Small intestine (tissue), 7 donors: Measurements from ENCODE around the gene PRKCB. TPM values are rescaled to one million over a fixed set of nuclear protein-coding genes. Genes with fewer than 3 reads are reported as not detected.

Experiments used
- DNase-seq, 2 donors: peaks; one replicate each; pipeline versions ENCODE4 v3.0.0 to v3.0.0-alpha.2; 2013
- FAIRE-seq: peaks from 2 replicates; lab custom pipeline; 2012; peaks lifted over from hg19 to GRCh38; lab: Jason Lieb, UNC
- H3K27ac ChIP-seq, 3 donors: one replicate each; pipeline ENCODE4 v1.5.1; 2013; ENCODE audit warnings: low read length in 2 of 3, mild to moderate bottlenecking in 2 of 3, control low read depth in 1 of 3, inconsistent platforms in 1 of 3, low read depth in 1 of 3, moderate library complexity in 1 of 3
- H3K27me3 ChIP-seq, 3 donors: one replicate each; pipeline ENCODE4 v1.6.1; 2013; ENCODE audit warnings: low read length in 3 of 3, inconsistent platforms in 1 of 3; ENCODE audit not compliant: control insufficient read depth in 3 of 3, insufficient read depth in 3 of 3
- H3K36me3 ChIP-seq, 3 donors: one replicate each; pipeline ENCODE4 v1.6.1; 2013; ENCODE audit warnings: low read length in 3 of 3, inconsistent platforms in 1 of 3, low read depth in 1 of 3, mild to moderate bottlenecking in 1 of 3, moderate library complexity in 1 of 3; ENCODE audit not compliant: control insufficient read depth in 3 of 3, insufficient read depth in 2 of 3
- H3K4me1 ChIP-seq, 3 donors: one replicate each; pipeline ENCODE4 v1.6.1; 2013; ENCODE audit warnings: low read length in 2 of 3, inconsistent platforms in 1 of 3, low read depth in 1 of 3, mild to moderate bottlenecking in 1 of 3, moderate library complexity in 1 of 3; ENCODE audit not compliant: control insufficient read depth in 3 of 3, insufficient read depth in 2 of 3
- H3K4me3 ChIP-seq, 3 donors: one replicate each; pipeline ENCODE4 v1.5.1; 2013; ENCODE audit warnings: low read length in 3 of 3, control low read depth in 1 of 3, inconsistent platforms in 1 of 3, low read depth in 1 of 3, mild to moderate bottlenecking in 1 of 3, moderate library complexity in 1 of 3
- H3K9me3 ChIP-seq, 2 donors: one replicate each; pipeline ENCODE4 v1.6.1; 2013; ENCODE audit warnings: low read depth in 1 of 2, low read length in 1 of 2; ENCODE audit not compliant: control insufficient read depth in 2 of 2, insufficient read depth in 1 of 2
- WGBS, 3 donors: extraction: QIAGEN DNeasy Blood & Tissue Kit; methylation state at CpG; one replicate each; pipeline ENCODE4 v1.1.7; 2013; 5-methylcytosine and 5-hydroxymethylcytosine counted together
- polyA plus RNA-seq, 4 donors: library from polyadenylated mRNA; stranded (reverse) in 3 of 4; unstranded in 1 of 4; fragments of 200-250 nt in 3 of 4; fragments of 120-200 nt in 1 of 4; gene quantifications; one replicate each; pipeline versions ENCODE4 v1.2.1 to v1.2.3, GENCODE V29; 2013
- donor health status: healthy with polysubstance abuse.
- donor health status: control.
- donor health status: control.
- donor health status: Bipolar disorder and iron deficiency.
- donor health status: healthy.

PRKCB gene
- polyA plus RNA-seq, 4 donors = 2.3 to 5.1 (median 2.8) TPM

DNA sequence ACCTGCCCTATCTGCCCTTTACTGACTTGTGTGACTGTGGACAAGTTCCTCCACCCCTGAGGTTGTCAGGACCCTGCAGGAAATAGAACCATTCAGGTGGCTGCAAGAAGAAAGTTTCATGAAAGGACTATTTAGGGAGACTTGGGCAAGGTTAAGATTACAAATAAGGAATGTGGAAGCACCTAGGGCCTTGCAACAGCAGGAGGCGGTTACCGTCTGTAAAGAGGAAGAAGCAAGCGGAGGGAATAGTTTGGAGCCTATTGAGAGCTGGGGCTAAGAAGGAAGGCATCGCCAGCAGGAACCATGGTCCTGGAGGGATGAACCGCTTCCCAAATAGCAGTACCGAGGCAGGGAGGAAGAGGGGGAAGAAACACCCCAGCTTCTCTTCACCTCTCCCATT lies 132.4 kb downstream of the PRKCB start:
- no peak for FAIRE-seq
- 85 to 89% (median 89%) methylated on average over 6 of the region's 6 CpGs for WGBS, 3 donors
- DNase-seq = no peak
- Histone ChIP-seq H3K9me3 (no peaks in the 10 kb centered on the region), H3K36me3 (no peaks in the 10 kb centered on the region), H3K27ac (no peak overlapping the region), H3K4me3 (no peak overlapping the region), H3K4me1 (no peaks in the 10 kb centered on the region), H3K27me3 (no peaks in the 10 kb centered on the region)

DNA sequence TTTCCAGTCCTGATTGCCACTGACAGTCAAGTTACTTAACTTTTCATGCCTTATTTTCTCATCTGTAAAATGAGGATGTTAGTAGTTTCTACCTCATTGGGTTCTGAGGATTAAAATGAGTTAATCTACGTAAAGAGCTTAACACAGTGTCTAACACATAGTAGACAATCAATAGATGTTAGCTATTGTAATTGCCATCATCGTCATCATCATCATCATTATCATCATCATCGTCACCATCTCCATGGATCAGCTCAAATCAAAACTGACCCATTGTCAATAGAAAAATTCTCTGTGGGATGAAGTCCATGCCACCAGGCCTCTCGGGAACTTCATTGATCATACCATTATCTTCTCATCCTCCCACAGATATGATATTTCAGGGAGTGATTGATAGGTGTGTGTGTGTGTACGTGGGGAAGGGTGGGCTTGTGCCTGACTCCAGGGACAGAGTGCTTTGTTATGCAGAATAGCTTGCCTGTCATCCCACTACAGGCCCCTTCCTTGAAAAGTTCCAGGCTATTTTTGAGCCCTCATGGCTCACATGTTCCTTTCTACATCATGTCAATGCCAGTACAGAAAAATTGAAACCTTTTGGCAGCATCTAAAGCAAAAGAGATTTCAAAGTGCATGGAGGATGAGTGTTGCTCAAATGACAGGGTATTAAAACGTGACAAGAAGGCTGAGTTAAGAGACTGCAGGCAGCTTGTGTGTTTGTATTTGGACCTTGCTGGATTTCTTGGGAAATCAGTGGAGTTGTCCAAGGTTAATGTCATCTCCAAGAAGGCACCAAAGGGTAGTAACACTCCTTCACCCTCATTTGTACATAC lies 133.9 kb downstream of the PRKCB start:
- WGBS, 3 donors = 75 to 88% (median 80%) methylated on average over 6 of the region's 6 CpGs
- FAIRE-seq = no peak
- H3K27me3 ChIP-seq = no peaks in the 10 kb centered on the region
- H3K4me3 ChIP-seq = no peak overlapping the region
- no peak for DNase-seq
- H3K36me3 ChIP-seq = no peaks in the 10 kb centered on the region
- no peak overlapping the region for H3K27ac ChIP-seq
- no peaks in the 10 kb centered on the region for H3K9me3 ChIP-seq
- H3K4me1 ChIP-seq = no peaks in the 10 kb centered on the region

DNA sequence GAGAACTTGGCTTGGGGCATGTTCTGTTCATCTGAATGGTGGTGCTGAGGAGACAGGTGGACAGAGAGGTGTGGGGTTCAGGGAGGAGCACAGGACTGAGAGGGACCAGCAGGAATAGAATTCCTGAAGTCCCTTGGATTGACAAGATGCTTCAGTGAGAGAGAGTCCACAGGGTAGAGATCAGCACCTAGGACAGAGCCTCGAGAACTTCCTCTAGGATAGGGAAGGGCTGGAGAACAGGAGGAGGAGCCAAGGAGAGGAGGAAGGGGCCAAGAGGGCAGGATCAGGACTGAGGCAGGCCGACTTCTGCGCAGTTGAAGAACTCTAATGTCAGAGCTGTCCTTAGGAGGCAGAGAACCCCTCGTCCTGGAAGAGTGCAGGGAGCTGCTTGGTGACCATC lies 138.4 kb downstream of the PRKCB start:
- WGBS, 3 donors = 43 to 72% (median 64%) methylated on average over 4 of the region's 4 CpGs
- Histone ChIP-seq H3K36me3 (no peaks in the 10 kb centered on the region), H3K4me1 (no peaks in the 10 kb centered on the region), H3K4me3 (no peak overlapping the region), H3K9me3 (no peaks in the 10 kb centered on the region), H3K27me3 (no peaks in the 10 kb centered on the region), H3K27ac (no peak overlapping the region)
- no peak for DNase-seq
- no peak for FAIRE-seq

DNA sequence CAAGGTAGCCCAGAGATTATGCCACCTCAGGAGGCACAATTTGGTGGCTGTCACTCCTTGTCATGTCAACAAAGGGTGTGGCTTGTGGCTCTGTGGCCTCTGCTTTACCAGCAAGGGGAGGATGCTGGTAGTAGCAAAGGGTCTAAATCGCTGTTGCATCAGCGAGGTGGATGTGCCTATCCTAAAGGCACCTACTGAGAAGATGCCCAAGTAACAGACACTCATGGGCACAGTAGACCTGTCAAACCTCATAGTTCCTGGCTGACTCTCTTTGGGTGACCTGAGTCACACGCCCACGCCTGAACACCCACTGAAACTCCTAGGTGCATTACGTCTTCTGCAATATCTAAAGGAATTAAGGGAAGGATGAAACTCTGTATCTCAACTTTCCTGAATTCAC lies 139.5 kb downstream of the PRKCB start:
- DNase-seq (no peak), FAIRE-seq (no peak)
- H3K27ac ChIP-seq = no peak overlapping the region
- H3K4me3 ChIP-seq = no peak overlapping the region
- H3K4me1 ChIP-seq = no peaks in the 10 kb centered on the region
- WGBS, 3 donors = 90 to 93% (median 91%) methylated on average over 5 of the region's 5 CpGs
- no peaks in the 10 kb centered on the region for H3K36me3 ChIP-seq
- no peaks in the 10 kb centered on the region for H3K9me3 ChIP-seq
- no peaks in the 10 kb centered on the region for H3K27me3 ChIP-seq

DNA sequence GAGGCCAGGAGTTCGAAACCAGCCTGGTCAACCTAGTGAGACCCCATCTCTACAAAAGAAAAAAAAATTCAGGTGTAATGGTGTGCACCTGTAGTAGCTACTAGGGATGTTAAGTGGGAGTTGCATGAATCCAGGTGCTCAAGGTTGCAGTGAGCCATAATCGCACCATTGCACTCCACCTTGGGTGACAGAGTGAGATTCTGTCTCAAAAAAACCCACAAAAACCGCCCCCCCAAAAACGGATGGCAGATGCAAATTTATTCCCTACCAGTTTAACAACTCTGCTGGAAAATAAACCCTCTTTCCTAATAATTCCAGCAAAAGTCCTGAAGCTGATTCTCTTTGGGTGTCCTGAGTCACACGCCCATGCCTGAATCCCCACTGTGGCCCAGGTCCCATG lies 140.3 kb downstream of the PRKCB start:
- Histone ChIP-seq H3K9me3 (no peaks in the 10 kb centered on the region), H3K4me3 (no peak overlapping the region), H3K27me3 (no peaks in the 10 kb centered on the region), H3K36me3 (no peaks in the 10 kb centered on the region), H3K4me1 (no peaks in the 10 kb centered on the region), H3K27ac (no peak overlapping the region)
- 84 to 90% (median 87%) methylated on average over 5 of the region's 5 CpGs for WGBS, 3 donors
- no peak for FAIRE-seq
- no peak for DNase-seq

DNA sequence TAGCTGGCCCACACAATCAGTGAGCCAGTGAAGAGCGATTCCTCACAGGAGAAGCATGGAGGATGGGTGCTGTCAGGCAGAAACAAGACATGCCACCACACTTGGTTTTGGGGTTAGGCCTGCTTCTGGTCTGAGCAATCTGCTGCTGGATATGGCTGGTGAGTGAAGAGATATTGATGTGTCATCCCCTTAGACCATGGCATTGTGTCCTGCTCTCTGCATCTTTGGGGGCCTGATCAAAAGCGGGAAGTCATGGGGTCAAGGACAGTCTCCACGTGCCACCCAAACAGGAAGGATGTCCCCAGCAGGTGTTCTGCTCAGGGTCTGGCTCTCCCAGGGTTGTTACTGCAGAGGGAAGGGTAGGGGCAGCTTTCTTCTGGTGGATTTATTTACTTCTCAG lies 140.7 kb downstream of the PRKCB start:
- Histone ChIP-seq H3K4me1 (no peaks in the 10 kb centered on the region), H3K27ac (no peak overlapping the region), H3K4me3 (no peak overlapping the region), H3K27me3 (no peaks in the 10 kb centered on the region), H3K36me3 (no peaks in the 10 kb centered on the region), H3K9me3 (no peaks in the 10 kb centered on the region)
- no peak for FAIRE-seq
- 46 to 60% (median 54%) methylated on average over 3 of the region's 3 CpGs for WGBS, 3 donors
- DNase-seq = no peak

DNA sequence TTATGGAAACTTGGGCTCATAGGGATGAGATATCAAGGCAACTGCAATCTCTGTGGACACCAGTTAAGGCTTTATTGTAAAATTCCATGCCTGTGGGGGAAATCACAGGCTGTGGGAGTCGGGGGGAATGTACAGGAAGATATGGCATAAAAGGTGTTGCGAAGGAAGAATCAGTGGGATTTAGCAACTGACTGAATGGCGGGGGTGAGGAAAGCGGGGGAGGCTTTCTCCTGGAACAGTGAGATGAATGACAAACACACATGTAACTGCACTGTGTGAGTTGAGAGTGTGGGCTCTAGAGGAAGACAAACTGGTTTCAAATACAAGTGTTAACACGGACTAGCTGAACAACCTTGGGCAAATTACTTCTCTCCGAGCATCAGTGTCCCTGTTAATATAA lies 143.7 kb downstream of the PRKCB start:
- Histone ChIP-seq H3K4me1 (no peaks in the 10 kb centered on the region), H3K36me3 (no peaks in the 10 kb centered on the region), H3K4me3 (no peak overlapping the region), H3K27me3 (no peaks in the 10 kb centered on the region), H3K27ac (no peak overlapping the region), H3K9me3 (no peaks in the 10 kb centered on the region)
- no peak for FAIRE-seq
- no peak for DNase-seq
- WGBS, 3 donors = 91 to 94% (median 93%) methylated on average over 6 of the region's 6 CpGs

DNA sequence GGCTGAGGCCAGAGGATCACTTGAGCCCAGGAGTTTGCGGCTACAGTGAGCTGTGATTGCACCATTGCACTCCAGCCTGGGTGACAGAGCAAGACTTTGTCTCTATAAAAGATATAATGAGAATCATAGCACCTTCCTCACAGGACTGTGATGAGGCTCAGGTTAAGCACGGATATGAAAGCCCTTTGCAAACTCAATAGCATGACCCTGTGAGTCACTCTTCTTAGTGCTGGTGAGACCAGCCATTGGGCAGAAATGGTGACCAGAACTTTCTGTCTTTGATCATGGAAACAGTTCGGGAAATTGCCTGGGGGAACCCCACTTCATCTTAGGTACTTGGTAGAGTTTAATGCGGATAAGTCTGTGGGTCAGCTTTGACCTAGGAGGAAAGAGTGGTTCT lies 144.2 kb downstream of the PRKCB start:
- no peaks in the 10 kb centered on the region for H3K4me1 ChIP-seq
- no peaks in the 10 kb centered on the region for H3K27me3 ChIP-seq
- H3K36me3 ChIP-seq = no peaks in the 10 kb centered on the region
- FAIRE-seq (no peak), DNase-seq (no peak)
- H3K4me3 ChIP-seq = no peak overlapping the region
- no peak overlapping the region for H3K27ac ChIP-seq
- no peaks in the 10 kb centered on the region for H3K9me3 ChIP-seq
- WGBS, 3 donors = 85 to 93% (median 87%) methylated on average over 4 of the region's 4 CpGs
